ENCODE results near the gene RNF166. TPM values are rescaled to one million over a fixed set of nuclear protein-coding genes. Genes with fewer than 3 reads are reported as not detected.

Gene RNF166
- total RNA-seq, 1 experiment from 2014 or later: 46.2 TPM

GRCh38 chr16:88686439-88687253, 19.6 kb downstream of the RNF166 start, which contains the start of gene SNAI3:
TSS of gene SNAI3 (minus strand) at chr16:88686507. CDS start at chr16:88686406, 101 bp downstream.
- CTCF ChIA-PET: interaction anchor here (0.8 to 5.8 kb wide), 10 partner anchors 11 to 84 kb away, joined by 3 to 111 read pairs (median 8); partner anchors contain the start of genes IL17C and MVD
- DNase-seq (ENCODE audit: low spot score) (peak; percentile 95), ATAC-seq (peak; percentile 92)
- no peaks in the 10 kb centered on the region for H3K36me3 Mint-ChIP-seq
- H3K4me3 Mint-ChIP-seq: peak within 1 kb of the TSS; percentile 74
- H3K4me1 Mint-ChIP-seq: peaks cover 15% of the 10 kb centered on the region
- H3K27me3 Mint-ChIP-seq (ENCODE audit: low read depth): peaks cover 28% of the 10 kb centered on the region
- H3K27ac Mint-ChIP-seq: no peak within 1 kb of the TSS
- POLR2A ChIA-PET: interaction anchor here (0.5 to 0.6 kb wide), 2 partner anchors 75 to 722 kb away, joined by 3 read pairs; no protein-coding TSS in a partner anchor
- no peaks in the 10 kb centered on the region for H3K9me3 Mint-ChIP-seq
- TF ChIP-seq MYBL2 (CRISPR knock-in tag; IDR thresholded peaks at IDR 0.05): no peak
- TF ChIP-seq, protein P1, sequence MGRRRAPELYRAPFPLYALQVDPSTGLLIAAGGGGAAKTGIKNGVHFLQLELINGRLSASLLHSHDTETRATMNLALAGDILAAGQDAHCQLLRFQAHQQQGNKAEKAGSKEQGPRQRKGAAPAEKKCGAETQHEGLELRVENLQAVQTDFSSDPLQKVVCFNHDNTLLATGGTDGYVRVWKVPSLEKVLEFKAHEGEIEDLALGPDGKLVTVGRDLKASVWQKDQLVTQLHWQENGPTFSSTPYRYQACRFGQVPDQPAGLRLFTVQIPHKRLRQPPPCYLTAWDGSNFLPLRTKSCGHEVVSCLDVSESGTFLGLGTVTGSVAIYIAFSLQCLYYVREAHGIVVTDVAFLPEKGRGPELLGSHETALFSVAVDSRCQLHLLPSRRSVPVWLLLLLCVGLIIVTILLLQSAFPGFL (CRISPR knock-in tag; IDR thresholded peaks at IDR 0.05; ENCODE audit: borderline replicate concordance): peak; percentile 60; the same call in 1 of the 2 replicates
- no peak for TF ChIP-seq ZNF281 (CRISPR knock-in tag; IDR thresholded peaks at IDR 0.05)
- TF ChIP-seq, protein P2, sequence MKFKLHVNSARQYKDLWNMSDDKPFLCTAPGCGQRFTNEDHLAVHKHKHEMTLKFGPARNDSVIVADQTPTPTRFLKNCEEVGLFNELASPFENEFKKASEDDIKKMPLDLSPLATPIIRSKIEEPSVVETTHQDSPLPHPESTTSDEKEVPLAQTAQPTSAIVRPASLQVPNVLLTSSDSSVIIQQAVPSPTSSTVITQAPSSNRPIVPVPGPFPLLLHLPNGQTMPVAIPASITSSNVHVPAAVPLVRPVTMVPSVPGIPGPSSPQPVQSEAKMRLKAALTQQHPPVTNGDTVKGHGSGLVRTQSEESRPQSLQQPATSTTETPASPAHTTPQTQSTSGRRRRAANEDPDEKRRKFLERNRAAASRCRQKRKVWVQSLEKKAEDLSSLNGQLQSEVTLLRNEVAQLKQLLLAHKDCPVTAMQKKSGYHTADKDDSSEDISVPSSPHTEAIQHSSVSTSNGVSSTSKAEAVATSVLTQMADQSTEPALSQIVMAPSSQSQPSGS (CRISPR knock-in tag; IDR thresholded peaks at IDR 0.05; ENCODE audit: borderline replicate concordance, low read depth): no peak
- TF ChIP-seq MXD4 (CRISPR knock-in tag; IDR thresholded peaks at IDR 0.05; ENCODE audit: borderline replicate concordance): no peak
- no peak for TF ChIP-seq ATF6 (CRISPR knock-in tag; IDR thresholded peaks at IDR 0.05)
- TF ChIP-seq SP1 (CRISPR knock-in tag; conservative IDR thresholded peaks at IDR 0.05): peak; percentile 88
- no peak for TF ChIP-seq HMGA2 (CRISPR knock-in tag; IDR thresholded peaks at IDR 0.05)
- TF ChIP-seq FOXJ3 (CRISPR knock-in tag; IDR thresholded peaks at IDR 0.05; ENCODE audit: borderline replicate concordance): no peak
- TF ChIP-seq OVOL2 (CRISPR knock-in tag; IDR thresholded peaks at IDR 0.05; ENCODE audit: borderline replicate concordance): no peak
- TF ChIP-seq E2F5 (CRISPR knock-in tag; IDR thresholded peaks at IDR 0.05): peak; percentile 61; the same call in 1 of the 2 replicates
- TF ChIP-seq IRF2 (CRISPR knock-in tag; IDR thresholded peaks at IDR 0.05; ENCODE audit: borderline replicate concordance, low read depth): no peak
- no peak; the same call in 1 of the 2 replicates for TF ChIP-seq RELA (CRISPR knock-in tag; IDR thresholded peaks at IDR 0.05; ENCODE audit: borderline replicate concordance)
- no peak for TF ChIP-seq ERG (CRISPR knock-in tag; IDR thresholded peaks at IDR 0.05)
- peak; percentile 86 for TF ChIP-seq MAX (CRISPR knock-in tag; IDR thresholded peaks at IDR 0.05)
- no peak for TF ChIP-seq JUN (CRISPR knock-in tag; IDR thresholded peaks at IDR 0.05)
- TF ChIP-seq E2F4 (CRISPR knock-in tag; IDR thresholded peaks at IDR 0.05; ENCODE audit: borderline replicate concordance, low read depth): no peak
- no peak for TF ChIP-seq AFF4 (CRISPR knock-in tag; IDR thresholded peaks at IDR 0.05; ENCODE audit: borderline replicate concordance)
- TF ChIP-seq ESRRA (CRISPR knock-in tag; IDR thresholded peaks at IDR 0.05; ENCODE audit: borderline replicate concordance): no peak
- TF ChIP-seq ZNF416 (CRISPR knock-in tag; IDR thresholded peaks at IDR 0.05): no peak

All from WTC11 (cell line).